ENCODE results near the gene CASZ1. TPM values are rescaled to one million over a fixed set of nuclear protein-coding genes. Genes with fewer than 3 reads are reported as not detected.

Gene CASZ1
- total and polyA plus RNA-seq, 9 of the 15 experiments (the other 6 are each of a cell fraction or from before 2014, with no cell fraction given) = 0.01 to 4.0 (median 0.76) TPM; not detected in 1

GRCh38 chr1:10696977-10697376 lies 99.5 kb downstream of the CASZ1 start (continued):
- TF ChIP-seq PPARD (CRISPR knock-in tag; IDR thresholded peaks at IDR 0.05) = no peak
- TF ChIP-seq ZNF165 (CRISPR knock-in tag; IDR thresholded peaks at IDR 0.05; ENCODE audit: borderline replicate concordance) = no peak
- peak; percentile 95 for TF ChIP-seq FOSL1 (tag; conservative IDR thresholded peaks at IDR 0.05)
- no peak for TF ChIP-seq CREB5 (CRISPR knock-in tag; IDR thresholded peaks at IDR 0.05)
- TF ChIP-seq MYC (IDR thresholded peaks at IDR 0.05; ENCODE audit: low read depth, low read length) = no peak
- no peak for TF ChIP-seq MYC (CRISPR knock-in tag; IDR thresholded peaks at IDR 0.05; ENCODE audit: borderline replicate concordance, low read depth)
- TF ChIP-seq ZNF609 (CRISPR knock-in tag; IDR thresholded peaks at IDR 0.05; ENCODE audit: borderline replicate concordance) = 0 out of 2 replicates have a peak, but pooled peaks have one; percentile 10
- 0 out of 2 replicates have a peak, but pooled peaks have one; percentile 17 for TF ChIP-seq SMARCA4 (IDR thresholded peaks at IDR 0.05)
- TF ChIP-seq ZNF121 (CRISPR knock-in tag; conservative IDR thresholded peaks at IDR 0.05) = no peak
- TF ChIP-seq VEZF1 (CRISPR knock-in tag; IDR thresholded peaks at IDR 0.05) = peak; percentile 81
- TF ChIP-seq ESRRA (IDR thresholded peaks at IDR 0.05; ENCODE audit: borderline replicate concordance, low read depth) = peak; percentile 37; the same call in 1 of the 2 replicates
